HG03354 (cell line): ENCODE results near the gene CD151.

Experiments used
- ATAC-seq: cut with Tn5 transposase; IDR thresholded peaks from one replicate; pipeline ENCODE4 v1.9.1; 2021; ENCODE audit warnings: mild to moderate bottlenecking; ENCODE audit not compliant: unreplicated experiment, poor library complexity, severe bottlenecking

The CD151 gene

DNA sequence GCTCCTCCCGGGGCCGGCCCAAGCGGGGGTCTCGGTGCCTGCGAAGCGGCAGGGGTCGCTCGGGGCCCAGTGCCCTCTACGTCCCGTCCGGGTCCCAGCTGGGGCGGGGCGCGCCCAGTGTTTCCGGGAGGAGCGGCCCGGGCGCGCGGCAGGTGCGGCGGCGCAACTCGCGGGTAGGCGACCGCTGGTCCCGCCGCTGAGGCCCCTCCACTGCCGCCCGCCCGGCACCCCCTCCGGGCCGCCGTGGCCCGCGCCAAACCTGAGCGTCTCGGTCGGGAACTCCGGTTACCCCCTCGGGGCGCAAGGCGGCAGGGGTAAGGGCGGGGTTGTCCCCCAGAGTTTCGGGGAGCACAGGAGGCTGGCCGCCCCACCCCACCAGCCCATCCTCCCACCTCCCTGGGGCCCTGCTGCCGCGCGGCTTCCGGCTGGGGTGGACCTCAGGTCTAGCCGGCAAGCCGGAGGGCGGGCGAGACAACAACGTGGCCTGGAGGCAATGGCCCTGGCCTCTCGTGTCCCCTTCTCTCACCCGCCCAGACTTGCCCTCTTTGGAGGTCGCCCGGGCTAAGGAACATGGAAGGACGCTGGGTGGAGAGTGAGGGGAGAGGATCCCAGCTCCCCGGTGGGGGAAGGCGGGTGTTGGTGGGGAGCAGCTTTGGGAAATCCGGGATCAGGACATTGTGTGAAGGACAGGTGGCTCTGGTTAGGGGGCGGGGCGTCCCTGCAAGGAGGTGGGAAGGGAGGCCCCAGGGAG is 5.4 kb upstream of the CD151 start:
- no peak for ATAC-seq

- no peak for ATAC-seq
These were observed 4.9 kb upstream of the CD151 start, which contains the start of gene CRACR2B for GRCh38 chr11:827897-828192. TSS of gene CRACR2B (plus strand) at chr11:827919. CDS start at chr11:828608, 689 bp downstream.

GRCh38 chr11:828506-829175 is 4.1 kb upstream of the CD151 start:
- no peak for ATAC-seq

GRCh38 chr11:829176-829846 is 3.4 kb upstream of the CD151 start:
- no peak for ATAC-seq

GRCh38 chr11:829847-830294 is 2.9 kb upstream of the CD151 start:
- ATAC-seq = no peak

DNA sequence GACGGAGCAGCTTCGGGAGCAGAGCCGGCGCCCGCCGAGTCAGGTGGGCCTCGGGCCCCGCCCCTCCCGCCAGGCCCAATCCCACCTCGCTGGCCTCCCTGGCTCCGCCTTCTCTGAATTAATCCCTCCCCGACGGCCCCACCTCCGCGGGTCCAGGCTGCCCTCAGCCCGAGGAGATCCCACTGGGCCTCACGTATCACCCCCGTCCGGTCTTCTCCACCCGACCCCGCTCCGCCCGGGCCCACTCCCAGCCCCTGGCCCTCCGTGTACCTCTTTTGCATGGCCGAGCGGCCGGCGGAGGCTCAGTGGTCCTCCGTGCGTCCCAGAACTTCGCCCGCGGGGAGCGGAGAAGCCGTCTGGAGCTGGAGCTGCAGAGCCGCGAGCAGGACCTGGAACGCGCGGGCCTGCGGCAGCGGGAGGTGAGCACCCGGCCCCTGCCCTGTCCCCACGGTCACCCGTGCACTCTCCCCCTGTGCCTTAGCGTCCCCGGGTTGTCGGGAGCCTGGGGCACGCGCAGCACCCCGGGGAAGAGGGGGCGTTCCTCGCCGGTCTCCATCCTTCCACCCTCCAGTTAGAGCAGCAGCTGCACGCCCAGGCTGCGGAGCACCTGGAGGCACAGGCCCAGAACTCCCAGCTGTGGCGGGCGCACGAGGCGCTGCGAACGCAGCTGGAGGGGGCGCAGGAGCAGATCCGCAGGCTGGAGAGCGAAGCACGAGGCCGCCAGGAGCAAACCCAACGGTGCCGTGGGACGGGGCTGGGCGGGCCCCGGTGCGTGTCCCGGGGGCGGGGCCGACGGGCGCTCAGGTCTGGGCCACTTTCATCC is 2.2 kb upstream of the CD151 start:
- no peak for ATAC-seq

DNA sequence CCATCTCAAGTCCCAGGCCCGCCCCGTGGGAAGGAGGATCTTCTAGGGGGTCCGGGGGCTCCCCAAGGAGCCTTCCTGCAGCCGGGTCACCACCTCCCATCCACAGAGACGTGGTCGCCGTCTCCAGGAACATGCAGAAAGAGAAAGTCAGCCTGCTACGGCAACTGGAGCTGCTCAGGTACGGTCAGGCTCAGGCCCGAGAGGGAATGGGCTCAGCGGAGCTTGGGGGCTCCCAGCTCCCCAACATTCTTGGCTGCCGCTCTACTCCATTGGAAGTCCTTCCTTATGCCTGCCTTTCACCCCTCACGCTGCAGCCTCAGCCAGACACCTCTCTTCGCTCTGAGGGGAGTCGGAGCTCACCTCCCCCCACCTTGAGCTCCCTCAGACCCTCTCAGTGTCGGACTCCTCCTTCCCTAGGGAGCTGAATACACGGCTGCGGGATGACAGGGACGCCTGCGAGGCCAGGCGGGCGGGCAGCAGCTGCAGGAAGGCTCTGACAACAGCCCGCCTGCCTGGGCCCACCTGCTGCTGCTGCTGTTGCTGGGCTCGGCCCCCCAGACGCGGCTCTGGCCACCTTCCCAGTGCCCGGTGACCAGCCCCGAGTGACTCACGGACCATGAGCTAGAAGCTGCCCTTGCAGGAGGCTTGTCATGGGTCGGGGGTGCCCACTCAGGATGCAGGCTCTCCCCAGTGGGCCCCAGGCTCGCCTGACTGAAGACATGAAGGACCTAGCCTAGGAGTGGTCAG is 1.5 kb upstream of the CD151 start:
- no peak for ATAC-seq

GRCh38 chr11:831961-832528 is 707 bp upstream of the CD151 start:
- ATAC-seq = no peak

GRCh38 chr11:833114-833791 is 501 bp downstream of the CD151 start:
- no peak for ATAC-seq

- no peak for ATAC-seq
These were observed 1.1 kb downstream of the CD151 start for GRCh38 chr11:833849-834311.

DNA sequence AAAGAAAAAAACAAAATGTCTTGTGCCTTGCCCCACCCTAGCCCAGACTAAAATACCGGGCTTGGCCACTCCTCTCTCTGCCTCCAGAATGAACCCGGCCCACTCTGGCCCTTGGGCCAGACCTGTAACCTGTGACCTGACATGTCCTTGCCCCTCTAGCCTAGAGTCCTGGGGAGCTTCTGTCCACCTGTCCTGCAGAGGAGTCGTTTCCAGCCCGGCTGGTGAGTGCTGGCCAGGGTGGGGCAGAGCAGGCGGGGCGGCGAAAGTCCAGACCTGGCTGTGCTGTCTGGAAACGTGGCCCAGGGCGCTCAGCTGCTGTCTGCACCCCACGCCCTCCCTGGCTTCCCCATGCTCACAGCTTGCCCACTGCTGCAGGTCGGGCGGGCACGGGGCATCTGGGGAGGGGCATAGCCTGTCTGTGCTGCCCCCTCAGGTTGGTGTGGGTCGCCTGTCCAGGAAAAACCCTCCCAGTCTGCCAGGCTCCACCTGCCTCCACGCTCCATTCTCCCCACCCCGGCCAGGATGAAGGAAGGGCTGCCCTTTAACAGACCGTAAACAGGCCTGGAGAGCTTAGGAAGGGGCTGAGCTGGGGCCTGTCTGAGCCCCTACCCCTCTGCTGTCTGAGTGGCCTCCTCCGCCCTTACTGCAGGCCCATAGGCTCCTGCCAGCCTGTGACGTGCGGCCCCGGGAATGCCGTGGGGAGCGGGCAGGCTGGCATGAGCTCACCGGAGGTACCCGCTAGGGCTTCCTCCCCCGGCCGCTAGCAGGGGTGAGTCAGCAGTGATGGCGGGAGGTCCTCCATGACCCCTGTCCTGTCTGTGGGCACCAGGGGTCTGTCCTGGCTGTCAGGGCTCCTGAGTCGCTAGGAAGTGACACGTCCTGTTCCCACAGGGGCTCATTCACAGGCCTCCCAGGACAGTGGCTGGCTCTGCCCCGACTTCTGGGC is 1.9 kb downstream of the CD151 start:
- ATAC-seq = no peak

DNA sequence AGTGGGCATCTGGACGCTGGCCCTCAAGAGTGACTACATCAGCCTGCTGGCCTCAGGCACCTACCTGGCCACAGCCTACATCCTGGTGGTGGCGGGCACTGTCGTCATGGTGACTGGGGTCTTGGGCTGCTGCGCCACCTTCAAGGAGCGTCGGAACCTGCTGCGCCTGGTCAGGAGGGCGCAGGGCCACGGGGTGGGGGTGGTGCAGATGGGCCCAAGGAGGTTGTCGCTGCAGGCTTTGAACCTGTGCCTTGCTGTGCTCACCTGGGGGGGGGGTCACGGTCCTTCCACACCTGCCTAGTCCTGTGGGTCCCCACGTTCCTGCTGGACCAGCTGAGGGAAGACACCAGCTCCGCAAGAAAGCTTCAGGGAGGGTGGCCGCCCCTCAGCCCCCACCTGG is 3.5 kb downstream of the CD151 start:
- no peak for ATAC-seq

DNA sequence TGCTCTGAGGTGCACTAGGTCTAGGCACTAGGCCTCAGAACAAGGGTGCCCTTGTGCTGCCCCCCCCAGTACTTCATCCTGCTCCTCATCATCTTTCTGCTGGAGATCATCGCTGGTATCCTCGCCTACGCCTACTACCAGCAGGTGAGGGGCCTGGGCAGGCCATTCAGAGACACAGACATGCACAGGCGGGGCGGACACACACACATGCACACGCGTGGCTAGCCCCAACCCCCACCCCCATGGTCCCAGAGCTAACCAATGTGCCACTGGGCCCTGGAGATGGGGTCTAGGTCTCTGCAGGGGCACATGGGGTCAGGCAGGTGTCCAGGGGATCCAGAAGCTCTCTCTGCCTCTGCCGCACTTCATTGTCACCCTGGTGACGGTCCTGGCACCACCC is 3.9 kb downstream of the CD151 start:
- ATAC-seq = no peak

- ATAC-seq = no peak
These were observed 4.6 kb downstream of the CD151 start for GRCh38 chr11:837189-837989.

DNA sequence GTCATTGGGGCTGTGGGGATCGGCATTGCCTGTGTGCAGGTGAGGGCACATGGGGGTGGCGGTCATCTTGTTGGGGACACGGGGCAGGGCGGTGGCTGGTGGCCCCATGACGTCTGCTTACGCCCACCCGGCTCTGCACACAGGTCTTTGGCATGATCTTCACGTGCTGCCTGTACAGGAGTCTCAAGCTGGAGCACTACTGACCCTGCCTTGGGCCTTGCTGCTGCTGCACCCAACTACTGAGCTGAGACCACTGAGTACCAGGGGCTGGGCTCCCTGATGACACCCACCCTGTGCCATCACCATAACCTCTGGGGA is 5.2 kb downstream of the CD151 start:
- no peak for ATAC-seq

- ATAC-seq = no peak
These were observed 5.9 kb downstream of the CD151 start for GRCh38 chr11:838441-839279.
